ENCODE results near the gene RRP8.

The RRP8 gene

GRCh38 chr11:6613496-6613895, 10.1 kb upstream of the RRP8 start:
- no peak overlapping the region for H3K4me3 ChIP-seq (ENCODE audit: control insufficient read depth, low read depth, low read length)
- no peak for TF ChIP-seq CTCF (conservative IDR thresholded peaks at IDR 0.05; ENCODE audit: control insufficient read depth, insufficient read depth, low read depth, low read length)
- DNase-seq (ENCODE audit: low read depth), result no peak

GRCh38 chr11:6612213-6613041, 9.0 kb upstream of the RRP8 start, which contains the start of gene TAF10:
Gene TAF10 (minus strand): TSS chr11:6612216. CDS start chr11:6612189, 27 bp downstream.
- peak; percentile 94 for DNase-seq (ENCODE audit: low read depth)
- H3K4me3 ChIP-seq (ENCODE audit: control insufficient read depth, low read depth, low read length), result peak within 1 kb of the TSS; percentile 67
- TF ChIP-seq CTCF (conservative IDR thresholded peaks at IDR 0.05; ENCODE audit: control insufficient read depth, insufficient read depth, low read depth, low read length), result peak; percentile 44

GRCh38 chr11:6611963-6612212, 8.5 kb upstream of the RRP8 start:
- no peak for TF ChIP-seq CTCF (conservative IDR thresholded peaks at IDR 0.05; ENCODE audit: control insufficient read depth, insufficient read depth, low read depth, low read length)
- no peak for DNase-seq (ENCODE audit: low read depth)
- H3K4me3 ChIP-seq (ENCODE audit: control insufficient read depth, low read depth, low read length), result peak overlapping the region; percentile 67

GRCh38 chr11:6611092-6611962, 7.9 kb upstream of the RRP8 start:
- DNase-seq (ENCODE audit: low read depth), result peak; percentile 20
- peak overlapping the region; percentile 67 for H3K4me3 ChIP-seq (ENCODE audit: control insufficient read depth, low read depth, low read length)
- TF ChIP-seq CTCF (conservative IDR thresholded peaks at IDR 0.05; ENCODE audit: control insufficient read depth, insufficient read depth, low read depth, low read length), result no peak

GRCh38 chr11:6610591-6610990, 7.2 kb upstream of the RRP8 start:
- no peak for TF ChIP-seq CTCF (conservative IDR thresholded peaks at IDR 0.05; ENCODE audit: control insufficient read depth, insufficient read depth, low read depth, low read length)
- DNase-seq (ENCODE audit: low read depth), result no peak
- peak overlapping the region; percentile 67 for H3K4me3 ChIP-seq (ENCODE audit: control insufficient read depth, low read depth, low read length)

- no peak for DNase-seq (ENCODE audit: low read depth)
- no peak for TF ChIP-seq CTCF (conservative IDR thresholded peaks at IDR 0.05; ENCODE audit: control insufficient read depth, insufficient read depth, low read depth, low read length)
- no peak overlapping the region for H3K4me3 ChIP-seq (ENCODE audit: control insufficient read depth, low read depth, low read length)
These were observed 6.1 kb upstream of the RRP8 start for GRCh38 chr11:6609502-6610015.
